Measurements from ENCODE around the gene PIGC.

DNA sequence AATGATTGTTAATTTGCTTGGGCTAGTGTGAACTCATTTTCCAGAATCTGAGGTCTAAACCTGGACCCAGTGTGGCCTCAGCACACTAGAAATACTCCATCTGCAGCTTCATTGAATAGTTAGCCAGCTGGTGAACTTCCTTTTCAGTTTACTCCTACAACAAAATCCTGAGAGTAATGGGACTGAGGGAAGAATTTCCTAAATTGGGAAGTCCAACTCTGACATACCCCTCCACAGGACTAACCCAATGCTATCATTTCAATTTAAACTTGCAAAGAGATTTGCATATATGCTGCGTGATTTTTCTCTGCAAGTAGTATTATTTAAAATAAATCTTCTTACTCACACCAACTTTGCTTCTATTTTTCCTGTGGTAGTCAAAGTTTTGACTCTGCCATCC is 27.8 kb upstream of the PIGC start:
- TF ChIP-seq, protein P1, sequence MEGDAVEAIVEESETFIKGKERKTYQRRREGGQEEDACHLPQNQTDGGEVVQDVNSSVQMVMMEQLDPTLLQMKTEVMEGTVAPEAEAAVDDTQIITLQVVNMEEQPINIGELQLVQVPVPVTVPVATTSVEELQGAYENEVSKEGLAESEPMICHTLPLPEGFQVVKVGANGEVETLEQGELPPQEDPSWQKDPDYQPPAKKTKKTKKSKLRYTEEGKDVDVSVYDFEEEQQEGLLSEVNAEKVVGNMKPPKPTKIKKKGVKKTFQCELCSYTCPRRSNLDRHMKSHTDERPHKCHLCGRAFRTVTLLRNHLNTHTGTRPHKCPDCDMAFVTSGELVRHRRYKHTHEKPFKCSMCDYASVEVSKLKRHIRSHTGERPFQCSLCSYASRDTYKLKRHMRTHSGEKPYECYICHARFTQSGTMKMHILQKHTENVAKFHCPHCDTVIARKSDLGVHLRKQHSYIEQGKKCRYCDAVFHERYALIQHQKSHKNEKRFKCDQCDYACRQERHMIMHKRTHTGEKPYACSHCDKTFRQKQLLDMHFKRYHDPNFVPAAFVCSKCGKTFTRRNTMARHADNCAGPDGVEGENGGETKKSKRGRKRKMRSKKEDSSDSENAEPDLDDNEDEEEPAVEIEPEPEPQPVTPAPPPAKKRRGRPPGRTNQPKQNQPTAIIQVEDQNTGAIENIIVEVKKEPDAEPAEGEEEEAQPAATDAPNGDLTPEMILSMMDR (IDR thresholded peaks at IDR 0.05; ENCODE audit: low read depth, low read length) = no peak
- TF ChIP-seq, protein P2, sequence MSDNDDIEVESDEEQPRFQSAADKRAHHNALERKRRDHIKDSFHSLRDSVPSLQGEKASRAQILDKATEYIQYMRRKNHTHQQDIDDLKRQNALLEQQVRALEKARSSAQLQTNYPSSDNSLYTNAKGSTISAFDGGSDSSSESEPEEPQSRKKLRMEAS (IDR thresholded peaks at IDR 0.05; ENCODE audit: low read depth, low read length) = no peak
- TF ChIP-seq MYC (IDR thresholded peaks at IDR 0.05; ENCODE audit: low read depth, low read length) (no peak), POLR2A (IDR thresholded peaks at IDR 0.05; ENCODE audit: extremely low read depth, insufficient read length) (no peak)

Measured in NB4 (cell line).